Measurements from ENCODE around the gene KCTD16.

KCTD16 gene

GRCh38 chr5:144503123-144503522 lies 332.4 kb downstream of the KCTD16 start:
- H3K9me3 ChIP-seq: no peaks in the 10 kb centered on the region
- H3K36me3 ChIP-seq: no peaks in the 10 kb centered on the region
- H3K4me1 ChIP-seq: no peaks in the 10 kb centered on the region
- no peaks in the 10 kb centered on the region for H3K27me3 ChIP-seq
- DNase-seq: no peak
- no peak overlapping the region for H3K4me3 ChIP-seq (ENCODE audit: low read depth, low read length)
- TF ChIP-seq CTCF (IDR thresholded peaks at IDR 0.05; ENCODE audit: low read depth, low read length): no peak

- H3K4me3 ChIP-seq (ENCODE audit: low read depth, low read length): no peak overlapping the region
- H3K4me1 ChIP-seq: no peaks in the 10 kb centered on the region
- no peak for TF ChIP-seq CTCF (IDR thresholded peaks at IDR 0.05; ENCODE audit: low read depth, low read length)
- no peak for DNase-seq
- no peaks in the 10 kb centered on the region for H3K9me3 ChIP-seq
- no peaks in the 10 kb centered on the region for H3K36me3 ChIP-seq
- H3K27me3 ChIP-seq: no peaks in the 10 kb centered on the region
These were observed 334.4 kb downstream of the KCTD16 start for GRCh38 chr5:144504929-144505577.

- Histone ChIP-seq H3K27me3 (no peaks in the 10 kb centered on the region), H3K4me3 (ENCODE audit: low read depth, low read length) (no peak overlapping the region), H3K36me3 (no peaks in the 10 kb centered on the region), H3K9me3 (no peaks in the 10 kb centered on the region), H3K4me1 (no peaks in the 10 kb centered on the region)
- DNase-seq: no peak
- TF ChIP-seq CTCF (IDR thresholded peaks at IDR 0.05; ENCODE audit: low read depth, low read length): no peak
These were observed 340.3 kb downstream of the KCTD16 start for GRCh38 chr5:144510845-144511579.

GRCh38 chr5:144511580-144512072 lies 341.0 kb downstream of the KCTD16 start:
- H3K4me1 ChIP-seq: no peaks in the 10 kb centered on the region
- no peak for DNase-seq
- H3K27me3 ChIP-seq: no peaks in the 10 kb centered on the region
- no peak overlapping the region for H3K4me3 ChIP-seq (ENCODE audit: low read depth, low read length)
- H3K9me3 ChIP-seq: no peaks in the 10 kb centered on the region
- no peaks in the 10 kb centered on the region for H3K36me3 ChIP-seq
- no peak for TF ChIP-seq CTCF (IDR thresholded peaks at IDR 0.05; ENCODE audit: low read depth, low read length)

- no peaks in the 10 kb centered on the region for H3K36me3 ChIP-seq
These were observed 352.0 kb downstream of the KCTD16 start for GRCh38 chr5:144522698-144523097.

More at GRCh38 chr5:144522698-144523097, 352.0 kb downstream of the KCTD16 start:
- no peaks in the 10 kb centered on the region for H3K4me1 ChIP-seq
- no peak for DNase-seq
- no peak for TF ChIP-seq CTCF (IDR thresholded peaks at IDR 0.05; ENCODE audit: low read depth, low read length)
- H3K9me3 ChIP-seq: no peaks in the 10 kb centered on the region
- H3K27me3 ChIP-seq: no peaks in the 10 kb centered on the region
- H3K4me3 ChIP-seq (ENCODE audit: low read depth, low read length): no peak overlapping the region
